T-helper 17 cell (primary cell): ENCODE data around the gene AARS2. TPM values are rescaled to one million over a fixed set of nuclear protein-coding genes. Genes with fewer than 3 reads are reported as not detected.

Source experiments
- ATAC-seq: fragments of 150-1000 bp; cut with Tn5 transposase; 2 replicates; pipeline ENCODE4 v1.10.0; 2021; ENCODE audit warnings: mild to moderate bottlenecking, moderate library complexity
- DNase-seq, 3 donors: peaks; one replicate each; pipeline versions ENCODE4 v3.0.0 to v3.0.0-alpha.2; 2020 to 2021
- H3K9me3 ChIP-seq: one replicate; pipeline ENCODE4 v1.7.0; 2013; ENCODE audit warnings: low read length, mild to moderate bottlenecking; ENCODE audit not compliant: control insufficient read depth, poor library complexity, severe bottlenecking
- H3K27ac Mint-ChIP-seq: one replicate; pipeline ENCODE4 v1.8.0; 2022; ENCODE audit warnings: mild to moderate bottlenecking, moderate library complexity, mixed read lengths
- H3K27me3 Mint-ChIP-seq: one replicate; pipeline ENCODE4 v1.8.0; 2022; ENCODE audit warnings: mixed read lengths
- H3K36me3 Mint-ChIP-seq: one replicate; pipeline ENCODE4 v1.8.0; 2022; ENCODE audit warnings: low read depth, mixed read lengths
- H3K4me1 Mint-ChIP-seq: one replicate; pipeline ENCODE4 v1.8.0; 2022; ENCODE audit warnings: mild to moderate bottlenecking, mixed read lengths
- H3K4me3 Mint-ChIP-seq: one replicate; pipeline ENCODE4 v1.8.0; 2022; ENCODE audit warnings: mild to moderate bottlenecking, moderate library complexity, mixed read lengths
- total RNA-seq, 4 donors: library from RNA in 2 of 4; stranded (reverse) in 2 of 4; gene quantifications; one replicate each; pipeline ENCODE4 v1.2.3 and lab custom pipeline; 2022 to 2026

AARS2 gene
- total RNA-seq, 2 donors from 2014 or later, result 13.1 to 14.8 TPM

DNA sequence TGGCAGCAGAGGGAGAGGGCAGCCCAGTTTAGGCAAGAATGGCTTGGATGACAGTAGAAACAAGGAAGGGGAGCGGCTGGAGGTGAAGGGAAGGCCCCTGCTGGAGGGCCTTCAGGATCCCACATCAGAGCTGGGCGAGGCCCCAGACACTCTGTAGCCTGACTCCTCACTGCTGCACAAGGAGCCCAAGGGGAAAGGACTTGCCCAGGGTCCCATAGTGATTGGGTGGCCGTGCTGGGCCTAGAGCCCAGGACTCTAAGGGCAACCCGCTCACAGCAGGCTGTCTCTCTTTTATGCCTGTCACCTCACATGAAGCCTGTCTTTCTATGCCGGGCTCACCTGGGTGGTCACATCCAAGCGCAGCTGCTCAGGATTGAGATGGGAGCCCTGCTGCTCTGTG lies 9.3 kb downstream of the AARS2 start:
- Mint-ChIP-seq H3K27ac (no peak overlapping the region), H3K27me3 (peaks cover 4% of the 10 kb centered on the region), H3K4me3 (no peak overlapping the region), H3K36me3 (peaks cover 7% of the 10 kb centered on the region), H3K4me1 (peaks cover 3% of the 10 kb centered on the region)
- DNase-seq, result no peak
- no peak for ATAC-seq
- H3K9me3 ChIP-seq, result no peaks in the 10 kb centered on the region

DNA sequence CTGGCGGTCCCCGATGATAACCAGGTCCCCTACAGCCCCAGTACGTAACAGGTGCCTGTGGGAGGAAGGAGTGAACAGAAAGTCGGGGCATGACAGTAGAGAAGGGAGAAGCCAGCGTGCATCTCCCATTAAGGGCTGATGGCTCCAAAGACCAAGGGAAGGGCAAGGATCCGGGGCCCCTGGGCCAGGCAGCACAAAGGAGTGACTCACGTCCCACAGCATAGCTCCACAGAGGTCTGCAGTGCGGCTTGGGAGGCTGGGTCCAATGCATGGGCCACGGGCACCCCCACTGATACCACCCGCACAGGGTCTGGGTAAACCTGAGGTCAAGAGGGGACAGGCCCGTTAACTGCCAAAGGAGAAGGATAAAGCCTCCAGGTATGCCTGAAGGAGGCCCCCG lies 10.3 kb downstream of the AARS2 start:
- H3K9me3 ChIP-seq, result no peaks in the 10 kb centered on the region
- H3K36me3 Mint-ChIP-seq, result peaks cover 7% of the 10 kb centered on the region
- H3K27ac Mint-ChIP-seq, result no peak overlapping the region
- H3K4me3 Mint-ChIP-seq, result no peak overlapping the region
- ATAC-seq (no peak), DNase-seq (no peak)
- H3K27me3 Mint-ChIP-seq, result peaks cover 12% of the 10 kb centered on the region
- peaks cover 6% of the 10 kb centered on the region for H3K4me1 Mint-ChIP-seq

DNA sequence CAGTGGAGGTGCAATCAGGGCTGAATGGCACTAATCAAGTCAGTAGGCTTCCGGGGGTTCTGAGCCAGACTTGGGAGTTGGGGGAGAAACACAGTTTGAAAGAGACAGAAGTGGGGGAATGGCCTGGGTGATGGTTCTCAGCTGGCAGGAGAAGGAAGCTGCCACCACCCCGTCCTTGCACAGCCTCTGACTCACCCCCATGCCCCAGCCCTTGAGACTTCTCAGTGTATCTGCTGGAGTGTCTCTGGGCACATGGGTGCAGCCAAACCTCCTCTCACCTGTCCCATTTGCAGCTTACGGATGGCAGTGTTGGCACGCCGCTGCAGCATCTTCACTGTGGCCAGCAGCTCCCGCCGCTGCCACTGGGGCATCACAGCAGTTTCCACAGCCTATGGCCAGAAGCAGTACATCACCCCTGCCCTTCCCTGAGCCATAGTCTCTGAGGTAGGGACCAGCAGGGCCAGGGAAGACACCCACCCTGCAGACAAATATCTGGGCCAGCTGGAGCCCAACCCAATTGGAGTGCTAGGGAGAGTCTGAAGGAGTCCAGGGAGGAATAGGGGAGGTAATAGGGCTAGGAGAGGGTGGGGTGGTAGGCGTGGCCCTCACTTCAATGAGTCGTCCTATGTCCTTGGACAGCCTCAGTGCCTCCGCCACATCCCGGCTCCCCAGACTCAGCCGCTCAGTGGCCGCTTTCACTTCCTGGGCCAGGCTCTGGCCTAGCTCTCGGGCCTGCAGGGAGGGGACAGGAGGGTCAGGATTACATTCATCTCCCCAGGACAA lies 11.2 kb downstream of the AARS2 start:
- H3K9me3 ChIP-seq, result no peaks in the 10 kb centered on the region
- Mint-ChIP-seq H3K4me1 (peaks cover 11% of the 10 kb centered on the region), H3K4me3 (no peak overlapping the region), H3K36me3 (peaks cover 7% of the 10 kb centered on the region), H3K27ac (no peak overlapping the region), H3K27me3 (peaks cover 16% of the 10 kb centered on the region)
- DNase-seq, result no peak
- no peak for ATAC-seq

- peaks cover 7% of the 10 kb centered on the region for H3K36me3 Mint-ChIP-seq
- no peak overlapping the region for H3K4me3 Mint-ChIP-seq
- H3K9me3 ChIP-seq, result no peaks in the 10 kb centered on the region
- peaks cover 16% of the 10 kb centered on the region for H3K4me1 Mint-ChIP-seq
- DNase-seq (no peak), ATAC-seq (no peak)
- peak overlapping the region; percentile 75 for H3K27ac Mint-ChIP-seq
- H3K27me3 Mint-ChIP-seq, result peaks cover 25% of the 10 kb centered on the region
These were observed 12.0 kb downstream of the AARS2 start for GRCh38 chr6:44301106-44301505.

GRCh38 chr6:44300292-44300823 lies 12.8 kb downstream of the AARS2 start:
- DNase-seq, result no peak
- ATAC-seq, result no peak
- H3K27ac Mint-ChIP-seq, result peak overlapping the region; percentile 75
- peaks cover 4% of the 10 kb centered on the region for H3K36me3 Mint-ChIP-seq
- H3K4me3 Mint-ChIP-seq, result no peak overlapping the region
- peaks cover 29% of the 10 kb centered on the region for H3K27me3 Mint-ChIP-seq
- H3K4me1 Mint-ChIP-seq, result peaks cover 16% of the 10 kb centered on the region
- no peaks in the 10 kb centered on the region for H3K9me3 ChIP-seq

DNA sequence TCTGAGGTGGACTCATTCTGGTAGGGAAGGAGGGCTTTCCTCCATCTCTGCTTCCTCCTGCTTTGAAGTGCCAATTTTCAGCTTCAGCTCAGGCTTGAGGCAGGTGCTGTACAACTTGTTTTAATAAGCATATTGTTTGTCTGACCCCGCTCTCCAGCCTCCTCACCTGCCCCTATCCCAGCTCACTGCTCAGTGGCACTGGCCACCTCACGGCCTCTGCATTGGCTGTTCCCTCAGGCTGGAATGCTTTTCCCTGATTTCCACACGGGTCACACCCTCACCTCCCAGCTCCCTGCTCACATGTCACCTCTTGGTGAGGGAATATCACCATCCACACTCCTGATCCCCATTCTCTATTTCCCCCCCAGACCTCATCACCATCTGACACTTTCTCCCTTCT lies 14.3 kb downstream of the AARS2 start:
- Mint-ChIP-seq H3K27ac (no peak overlapping the region), H3K27me3 (peaks cover 42% of the 10 kb centered on the region), H3K4me1 (peaks cover 16% of the 10 kb centered on the region), H3K36me3 (peaks cover 6% of the 10 kb centered on the region), H3K4me3 (peak overlapping the region; percentile 56)
- DNase-seq, result no peak
- no peak for ATAC-seq
- H3K9me3 ChIP-seq, result no peaks in the 10 kb centered on the region

GRCh38 chr6:44298055-44298803 lies 14.9 kb downstream of the AARS2 start:
- H3K4me3 Mint-ChIP-seq, result peak overlapping the region; percentile 66
- no peak for ATAC-seq
- no peaks in the 10 kb centered on the region for H3K9me3 ChIP-seq
- H3K27me3 Mint-ChIP-seq, result peaks cover 48% of the 10 kb centered on the region
- peaks cover 6% of the 10 kb centered on the region for H3K36me3 Mint-ChIP-seq
- H3K27ac Mint-ChIP-seq, result no peak overlapping the region
- H3K4me1 Mint-ChIP-seq, result peaks cover 16% of the 10 kb centered on the region
- DNase-seq, result no peak

DNA sequence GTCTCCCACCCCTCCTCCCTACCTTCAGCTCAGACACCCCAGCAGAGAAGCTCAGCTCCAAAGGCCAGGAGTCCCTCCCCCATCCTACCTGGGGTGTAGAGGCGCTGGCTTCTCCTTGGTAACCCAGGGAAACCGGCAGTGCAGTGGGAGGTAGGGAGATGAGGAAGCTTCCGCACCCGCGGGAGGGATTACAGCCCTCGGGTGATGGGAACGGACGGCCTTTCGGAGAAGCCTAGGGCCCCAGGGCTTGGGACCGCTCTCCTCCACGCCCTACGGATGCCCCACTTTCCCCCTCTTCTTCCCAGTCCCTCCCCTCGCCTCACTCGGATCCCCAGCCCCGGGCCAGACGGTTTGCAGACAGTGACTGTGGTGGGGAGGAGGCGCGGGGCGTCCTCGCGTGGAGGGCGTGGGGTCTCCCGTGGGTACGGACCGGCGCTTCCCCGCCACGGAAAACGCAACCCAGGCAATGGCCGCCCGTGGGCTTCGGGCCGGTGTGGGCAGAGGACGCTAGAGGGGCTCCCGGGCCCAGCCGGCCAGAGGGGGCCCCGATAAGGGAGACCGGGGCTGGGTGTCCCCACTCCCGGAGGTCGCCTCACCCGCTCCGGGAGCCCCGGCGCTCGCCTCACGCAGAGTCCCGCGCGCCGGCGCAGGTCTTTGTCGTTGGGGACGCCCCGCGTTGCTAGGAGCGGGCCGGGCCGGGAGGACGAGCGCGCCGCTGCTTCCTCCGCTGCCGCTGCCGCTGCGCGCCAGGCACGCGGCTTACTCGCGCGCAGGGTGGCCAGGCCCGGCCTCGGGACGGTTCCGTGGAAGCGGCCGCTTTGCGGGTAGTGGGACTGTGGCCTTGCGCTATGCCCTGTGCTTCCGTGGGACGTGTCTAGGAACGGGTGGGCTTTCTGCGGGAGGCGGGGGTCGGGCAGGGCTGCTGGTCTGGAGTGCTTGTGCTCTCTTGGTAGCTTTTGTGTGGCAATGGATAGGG lies 15.8 kb downstream of the AARS2 start:
- DNase-seq, result peak in 1 of 3 donors; percentile 38
- H3K9me3 ChIP-seq, result no peaks in the 10 kb centered on the region
- Mint-ChIP-seq H3K36me3 (peaks cover 6% of the 10 kb centered on the region), H3K4me3 (peak overlapping the region; percentile 66), H3K27ac (no peak overlapping the region), H3K27me3 (peaks cover 53% of the 10 kb centered on the region), H3K4me1 (peaks cover 16% of the 10 kb centered on the region)
- peak; percentile 86 for ATAC-seq

- no peak overlapping the region for H3K27ac Mint-ChIP-seq
- H3K4me1 Mint-ChIP-seq, result peaks cover 16% of the 10 kb centered on the region
- peaks cover 2% of the 10 kb centered on the region for H3K36me3 Mint-ChIP-seq
- DNase-seq (no peak), ATAC-seq (no peak)
- peaks cover 75% of the 10 kb centered on the region for H3K27me3 Mint-ChIP-seq
- no peak overlapping the region for H3K4me3 Mint-ChIP-seq
- H3K9me3 ChIP-seq, result no peaks in the 10 kb centered on the region
These were observed 18.0 kb downstream of the AARS2 start for GRCh38 chr6:44294832-44295791.

DNA sequence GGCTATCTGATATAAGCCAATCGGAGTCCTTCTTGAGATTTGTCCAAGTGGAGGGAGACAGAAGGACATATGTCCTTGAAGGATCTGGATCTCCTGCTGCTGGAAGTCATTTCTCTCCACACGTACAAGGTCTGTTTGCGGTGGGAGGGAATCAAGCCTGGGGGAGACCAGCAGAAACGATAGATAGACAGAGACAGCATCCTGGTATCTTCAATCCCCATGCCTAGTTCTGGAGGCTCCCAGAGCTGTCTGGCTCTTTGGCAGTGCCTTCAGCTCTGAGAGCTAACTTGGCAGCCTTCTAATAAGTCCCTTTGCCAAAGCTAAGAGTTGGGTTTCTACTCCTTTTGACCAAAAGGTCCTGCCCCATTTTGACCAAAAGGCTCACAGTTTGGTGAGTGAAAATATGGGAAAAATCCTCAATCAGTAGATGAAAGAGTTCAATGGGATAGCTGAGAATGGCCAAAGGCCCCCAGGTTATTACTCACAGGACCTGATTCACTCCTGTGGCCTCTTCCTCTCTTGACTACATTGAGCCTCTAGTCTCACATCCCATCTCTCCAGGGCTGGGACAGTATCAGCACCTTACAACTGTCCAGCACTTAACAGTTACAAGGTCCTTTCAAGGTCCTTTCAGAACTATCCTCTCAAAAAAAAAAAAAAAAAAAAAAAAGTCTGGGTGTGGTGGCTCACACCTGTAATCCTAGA lies 20.3 kb downstream of the AARS2 start:
- peaks cover 2% of the 10 kb centered on the region for H3K36me3 Mint-ChIP-seq
- no peak overlapping the region for H3K4me3 Mint-ChIP-seq
- no peak for DNase-seq

DNA sequence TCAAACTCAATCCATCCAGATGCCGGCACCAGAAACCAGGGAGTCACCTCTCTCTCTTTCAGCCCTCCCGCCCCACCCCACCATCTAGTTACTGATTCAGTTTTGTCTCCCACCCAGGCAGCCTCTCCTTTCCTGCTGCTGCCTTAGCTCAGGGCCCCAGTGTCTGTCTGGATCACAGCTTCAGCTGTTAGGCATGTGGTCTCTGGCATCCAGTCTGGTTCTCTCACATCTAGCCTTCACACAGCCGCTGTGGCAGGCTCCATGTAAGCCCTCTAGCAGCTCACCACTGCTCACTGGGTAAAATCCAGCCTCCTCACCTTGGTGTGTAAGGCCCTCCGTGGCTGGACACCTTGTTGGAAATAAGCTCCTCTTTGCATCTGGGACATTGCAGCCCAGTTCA lies 21.3 kb downstream of the AARS2 start:
- H3K27ac Mint-ChIP-seq, result no peak overlapping the region
- H3K27me3 Mint-ChIP-seq, result peaks cover 83% of the 10 kb centered on the region
- H3K36me3 Mint-ChIP-seq, result peaks cover 8% of the 10 kb centered on the region
- H3K4me1 Mint-ChIP-seq, result peaks cover 4% of the 10 kb centered on the region
- peak overlapping the region; percentile 19 for H3K4me3 Mint-ChIP-seq
- H3K9me3 ChIP-seq, result no peaks in the 10 kb centered on the region
- ATAC-seq (no peak), DNase-seq (no peak)

More for the DNA sequence above, 20.3 kb downstream of the AARS2 start:
- no peak for ATAC-seq
- peaks cover 10% of the 10 kb centered on the region for H3K4me1 Mint-ChIP-seq
- H3K27ac Mint-ChIP-seq, result no peak overlapping the region
- H3K9me3 ChIP-seq, result no peaks in the 10 kb centered on the region
- peaks cover 78% of the 10 kb centered on the region for H3K27me3 Mint-ChIP-seq
